ENCODE measurements around the gene GET4. TPM values are rescaled to one million over a fixed set of nuclear protein-coding genes. Genes with fewer than 3 reads are reported as not detected.

GET4 gene
- polyA plus RNA-seq, 3 donors, result 20.1 to 36.8 (median 25.5) TPM

DNA sequence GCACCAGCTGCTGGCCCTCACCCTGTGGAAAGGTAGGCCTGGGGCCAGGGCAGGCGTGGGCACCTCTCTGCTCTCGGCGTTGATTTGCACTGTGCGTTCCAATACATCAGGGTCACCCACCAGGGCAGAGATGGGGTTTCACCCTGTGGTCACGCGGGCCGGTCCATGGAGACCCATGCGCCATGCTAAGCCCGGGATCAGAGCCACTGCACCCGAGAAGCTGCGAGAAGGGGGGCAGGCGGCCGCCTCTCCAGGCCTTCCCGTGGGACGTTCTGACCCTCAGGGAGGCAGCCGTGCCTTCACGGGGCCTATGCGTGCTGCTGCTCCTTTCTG, 11.1 kb downstream of the GET4 start:
- Histone ChIP-seq H3K4me3 (replicated peaks in 1 of 3; ENCODE audit: low read depth in 2 of 3, low read length in 3 of 3) (no peak overlapping the region), H3K4me2 (replicated peaks; ENCODE audit: extremely low read depth, low read length, poor library complexity, severe bottlenecking) (no peak overlapping the region), H3K36me3 (replicated peaks in 1 of 2; ENCODE audit: control insufficient read depth in 1 of 2, insufficient read depth in 2 of 2, low read length in 2 of 2) (peaks cover 54 to 56% of the 10 kb centered on the region in 2 donors), H3K79me2 (ENCODE audit: insufficient read depth, low read length) (peaks cover 60% of the 10 kb centered on the region), H3K9ac (ENCODE audit: insufficient read depth, low read length, poor library complexity, severe bottlenecking) (no peak overlapping the region), H3K27me3 (ENCODE audit: control insufficient read depth in 2 of 2, insufficient read depth in 2 of 2, low read length in 2 of 2) (no peaks in the 10 kb centered on the region), H3K9me3 (replicated peaks in 1 of 2; ENCODE audit: control insufficient read depth in 1 of 2, insufficient read depth in 1 of 2, low read length in 2 of 2) (no peaks in the 10 kb centered on the region), H3K27ac (ENCODE audit: low read depth in 1 of 2, low read length in 2 of 2) (no peak overlapping the region), H2AFZ (ENCODE audit: insufficient read depth, low read depth, low read length, poor library complexity, severe bottlenecking) (no peak overlapping the region), H4K20me1 (ENCODE audit: insufficient read depth, low read length) (peaks cover 97% of the 10 kb centered on the region), H3K4me1 (ENCODE audit: control insufficient read depth in 1 of 2, insufficient read depth in 2 of 2, low read length in 2 of 2) (no peaks in the 10 kb centered on the region)
- H3K27me3 Mint-ChIP-seq (ENCODE audit: low read depth in 3 of 3), result no peaks in the 10 kb centered on the region
- H3K27ac Mint-ChIP-seq, result no peak overlapping the region
- no peak overlapping the region for H3K4me3 Mint-ChIP-seq
- H3K36me3 Mint-ChIP-seq, result peaks cover 36 to 64% of the 10 kb centered on the region in 2 donors
- no peak for DNase-seq
- H3K4me1 Mint-ChIP-seq, result peaks cover 2% of the 10 kb centered on the region
- peaks cover 0 to 2% (median 0%) of the 10 kb centered on the region in 7 donors for H3K9me3 Mint-ChIP-seq
- intact Hi-C loops (cut with micrococcal nuclease), result loop anchor here in 1 of 2 donors (10.0 kb wide), 1 partner anchor 267 kb away; no protein-coding TSS in a partner anchor
- WGBS (ENCODE audit: insufficient coverage), result 98% methylated on average over 18 of the region's 18 CpGs
- TF ChIP-seq, protein P1, sequence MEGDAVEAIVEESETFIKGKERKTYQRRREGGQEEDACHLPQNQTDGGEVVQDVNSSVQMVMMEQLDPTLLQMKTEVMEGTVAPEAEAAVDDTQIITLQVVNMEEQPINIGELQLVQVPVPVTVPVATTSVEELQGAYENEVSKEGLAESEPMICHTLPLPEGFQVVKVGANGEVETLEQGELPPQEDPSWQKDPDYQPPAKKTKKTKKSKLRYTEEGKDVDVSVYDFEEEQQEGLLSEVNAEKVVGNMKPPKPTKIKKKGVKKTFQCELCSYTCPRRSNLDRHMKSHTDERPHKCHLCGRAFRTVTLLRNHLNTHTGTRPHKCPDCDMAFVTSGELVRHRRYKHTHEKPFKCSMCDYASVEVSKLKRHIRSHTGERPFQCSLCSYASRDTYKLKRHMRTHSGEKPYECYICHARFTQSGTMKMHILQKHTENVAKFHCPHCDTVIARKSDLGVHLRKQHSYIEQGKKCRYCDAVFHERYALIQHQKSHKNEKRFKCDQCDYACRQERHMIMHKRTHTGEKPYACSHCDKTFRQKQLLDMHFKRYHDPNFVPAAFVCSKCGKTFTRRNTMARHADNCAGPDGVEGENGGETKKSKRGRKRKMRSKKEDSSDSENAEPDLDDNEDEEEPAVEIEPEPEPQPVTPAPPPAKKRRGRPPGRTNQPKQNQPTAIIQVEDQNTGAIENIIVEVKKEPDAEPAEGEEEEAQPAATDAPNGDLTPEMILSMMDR (IDR thresholded peaks at IDR 0.05), result no peak

DNA sequence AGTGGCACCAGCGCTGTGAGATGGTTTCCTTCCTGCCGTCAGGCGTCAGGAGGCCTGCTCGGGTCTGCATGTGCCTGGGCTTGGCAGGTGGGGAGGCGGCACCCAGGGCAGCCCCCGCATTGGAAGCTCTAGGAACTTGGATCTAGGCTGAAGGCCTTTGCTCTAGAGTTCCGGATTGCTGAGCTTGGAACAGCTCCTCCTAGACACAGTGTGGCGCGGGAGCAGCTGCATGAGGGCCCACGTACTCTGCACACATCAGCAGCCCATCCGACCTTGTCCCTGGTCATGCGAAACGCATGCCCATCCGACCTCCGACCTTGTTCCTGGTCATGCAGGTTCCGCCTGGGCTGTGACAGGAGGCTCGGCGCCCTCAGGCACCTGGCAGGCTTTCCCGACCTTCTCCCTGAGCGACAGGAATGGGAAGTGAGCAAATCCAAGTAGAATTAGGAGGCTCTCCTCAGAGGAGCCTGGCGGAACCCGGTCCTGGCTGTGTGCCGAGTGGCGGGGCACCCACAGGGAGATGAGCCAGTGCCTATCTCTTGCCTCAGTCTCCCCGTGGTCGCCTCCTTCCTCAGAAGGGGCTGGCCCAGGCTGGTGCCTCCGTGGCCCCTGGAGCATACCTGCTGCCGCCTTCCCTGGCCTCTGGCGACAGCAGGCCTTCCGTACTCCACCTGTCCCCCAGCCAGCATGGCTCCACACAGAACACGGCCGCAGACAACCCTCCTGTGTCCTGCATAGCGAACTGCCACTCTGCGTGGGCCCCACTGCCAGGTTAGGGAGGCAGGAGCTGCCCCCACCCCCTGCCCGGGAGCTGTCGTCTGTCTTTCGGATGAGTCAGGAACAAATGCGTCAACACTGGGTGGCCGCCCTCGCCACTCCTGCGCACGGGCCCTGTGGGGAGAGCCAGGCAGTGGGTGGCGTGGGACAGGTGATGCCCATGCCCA, 12.0 kb downstream of the GET4 start:
- TF ChIP-seq, protein P1 (IDR thresholded peaks at IDR 0.05), result no peak
- 96% methylated on average over 38 of the region's 43 CpGs for WGBS (ENCODE audit: insufficient coverage)
- peaks cover 63 to 65% of the 10 kb centered on the region in 2 donors for H3K36me3 ChIP-seq (replicated peaks in 1 of 2; ENCODE audit: control insufficient read depth in 1 of 2, insufficient read depth in 2 of 2, low read length in 2 of 2)
- no peak overlapping the region for H2AFZ ChIP-seq (ENCODE audit: insufficient read depth, low read depth, low read length, poor library complexity, severe bottlenecking)
- Mint-ChIP-seq H3K27me3 (ENCODE audit: low read depth in 3 of 3) (peaks cover 0 to 2% (median 0%) of the 10 kb centered on the region in 3 donors), H3K4me3 (no peak overlapping the region), H3K27ac (peak overlapping the region in 4 of 7 donors; percentile 2 to 68 (median 44)), H3K36me3 (peaks cover 44 to 66% of the 10 kb centered on the region in 2 donors), H3K9me3 (peaks cover 0 to 2% (median 0%) of the 10 kb centered on the region in 7 donors), H3K4me1 (peaks cover under 1% of the 10 kb centered on the region)
- DNase-seq, result no peak
- intact Hi-C loops (cut with micrococcal nuclease), result loop anchor here in 1 of 2 donors (10.0 kb wide), 1 partner anchor 266 kb away; no protein-coding TSS in a partner anchor
- H3K9ac ChIP-seq (ENCODE audit: insufficient read depth, low read length, poor library complexity, severe bottlenecking), result no peak overlapping the region
- H3K27ac ChIP-seq (ENCODE audit: low read depth in 1 of 2, low read length in 2 of 2), result no peak overlapping the region
- no peaks in the 10 kb centered on the region for H3K9me3 ChIP-seq (replicated peaks in 1 of 2; ENCODE audit: control insufficient read depth in 1 of 2, insufficient read depth in 1 of 2, low read length in 2 of 2)
- no peak overlapping the region for H3K4me3 ChIP-seq (replicated peaks in 1 of 3; ENCODE audit: low read depth in 2 of 3, low read length in 3 of 3)
- peaks cover 97% of the 10 kb centered on the region for H4K20me1 ChIP-seq (ENCODE audit: insufficient read depth, low read length)
- H3K4me2 ChIP-seq (replicated peaks; ENCODE audit: extremely low read depth, low read length, poor library complexity, severe bottlenecking), result no peak overlapping the region
- H3K27me3 ChIP-seq (ENCODE audit: control insufficient read depth in 2 of 2, insufficient read depth in 2 of 2, low read length in 2 of 2), result no peaks in the 10 kb centered on the region
- no peaks in the 10 kb centered on the region for H3K4me1 ChIP-seq (ENCODE audit: control insufficient read depth in 1 of 2, insufficient read depth in 2 of 2, low read length in 2 of 2)
- H3K79me2 ChIP-seq (ENCODE audit: insufficient read depth, low read length), result peaks cover 57% of the 10 kb centered on the region
